Thoracic aorta (tissue), 2 donors: Measurements from ENCODE around the gene HMOX1. TPM values are rescaled to one million over a fixed set of nuclear protein-coding genes. Genes with fewer than 3 reads are reported as not detected.

Experiments
- ATAC-seq: fragments of 150-250 bp; one replicate; pipeline ENCODE4 v1.8.0; 2017; ENCODE audit warnings: low read depth; ENCODE audit not compliant: insufficient number of reproducible peaks, low FRiP score
- DNase-seq: peaks from one replicate; pipeline ENCODE4 v3.0.0-alpha.2; 2020; ENCODE audit warnings: low spot score
- H3K27ac ChIP-seq, 2 donors: fragments of 200-600 bp; sonication (generic); 1 replicate in 1 of 2; 2 replicates in 1 of 2; pipeline ENCODE4 v1.5.1; 2016; ENCODE audit warnings: mild to moderate bottlenecking in 2 of 2, moderate library complexity in 2 of 2
- H3K27me3 ChIP-seq: fragments of 200-600 bp; sonication (generic); replicated peaks from 2 replicates; pipeline ENCODE4 v1.6.0; 2016; ENCODE audit warnings: mild to moderate bottlenecking; ENCODE audit not compliant: insufficient read depth
- H3K36me3 ChIP-seq: fragments of 200-600 bp; sonication (generic); one replicate; pipeline ENCODE4 v1.5.1; 2016
- H3K4me1 ChIP-seq, 2 donors: fragments of 200-600 bp; sonication (generic); 1 replicate in 1 of 2; 2 replicates in 1 of 2; pipeline versions ENCODE4 v1.5.1 to v1.6.0; 2016; ENCODE audit warnings: low read depth in 2 of 2, mild to moderate bottlenecking in 1 of 2; ENCODE audit not compliant: control insufficient read depth in 1 of 2
- H3K4me3 ChIP-seq: fragments of 200-600 bp; sonication (generic); 2 replicates; pipeline ENCODE4 v1.5.1; 2016; ENCODE audit warnings: mild to moderate bottlenecking
- H3K9me3 ChIP-seq: fragments of 200-600 bp; sonication (generic); 2 replicates; pipeline ENCODE4 v1.5.1; 2016
- total RNA-seq, 2 donors: library from RNA; depleted of rRNA; stranded (reverse); fragments of >200 nt; gene quantifications; one replicate each; pipeline versions ENCODE4 v1.1.0 to v1.2.3, GENCODE V29; 2016
- TF ChIP-seq, protein P1 (sequence below): fragments of 200-600 bp; sonication (generic); IDR thresholded peaks from one replicate; pipeline ENCODE4 v1.5.1; 2019; ENCODE audit warnings: antibody characterized with exemption

Gene HMOX1
- total RNA-seq, 2 donors from 2014 or later, result 28.3 to 332 TPM

DNA sequence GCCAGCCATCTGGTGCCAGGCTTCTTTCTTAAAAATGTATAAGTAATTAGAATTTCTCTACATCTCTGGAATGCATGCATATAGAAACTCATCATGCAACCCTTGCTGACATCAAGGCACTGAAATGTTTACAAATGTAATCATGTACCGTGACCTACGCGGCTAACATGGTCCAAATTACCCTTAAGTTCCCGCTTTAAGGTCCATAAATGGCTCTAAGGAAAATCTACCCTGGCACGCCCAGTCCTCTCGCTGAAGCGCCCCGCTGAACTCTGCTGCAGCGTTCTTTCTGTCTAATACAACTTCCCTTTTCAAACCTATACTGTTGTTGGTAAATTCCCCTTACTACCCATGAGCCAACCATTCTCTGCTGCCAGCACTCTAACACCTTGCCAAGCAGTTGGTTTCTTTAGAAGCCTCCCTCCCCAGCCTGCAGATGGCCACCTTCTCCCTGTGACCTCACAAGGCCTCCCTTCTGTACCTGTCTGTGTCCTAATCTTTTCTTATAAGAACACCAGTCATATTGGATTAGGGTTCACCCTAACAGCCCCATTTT, 13.5 kb upstream of the HMOX1 start:
- H3K27me3 ChIP-seq, result no peaks in the 10 kb centered on the region
- H3K4me1 ChIP-seq, result peaks cover 3 to 4% of the 10 kb centered on the region in 2 donors
- DNase-seq, result no peak
- no peak overlapping the region for H3K27ac ChIP-seq
- no peak overlapping the region for H3K4me3 ChIP-seq
- no peaks in the 10 kb centered on the region for H3K9me3 ChIP-seq
- TF ChIP-seq, protein P1, sequence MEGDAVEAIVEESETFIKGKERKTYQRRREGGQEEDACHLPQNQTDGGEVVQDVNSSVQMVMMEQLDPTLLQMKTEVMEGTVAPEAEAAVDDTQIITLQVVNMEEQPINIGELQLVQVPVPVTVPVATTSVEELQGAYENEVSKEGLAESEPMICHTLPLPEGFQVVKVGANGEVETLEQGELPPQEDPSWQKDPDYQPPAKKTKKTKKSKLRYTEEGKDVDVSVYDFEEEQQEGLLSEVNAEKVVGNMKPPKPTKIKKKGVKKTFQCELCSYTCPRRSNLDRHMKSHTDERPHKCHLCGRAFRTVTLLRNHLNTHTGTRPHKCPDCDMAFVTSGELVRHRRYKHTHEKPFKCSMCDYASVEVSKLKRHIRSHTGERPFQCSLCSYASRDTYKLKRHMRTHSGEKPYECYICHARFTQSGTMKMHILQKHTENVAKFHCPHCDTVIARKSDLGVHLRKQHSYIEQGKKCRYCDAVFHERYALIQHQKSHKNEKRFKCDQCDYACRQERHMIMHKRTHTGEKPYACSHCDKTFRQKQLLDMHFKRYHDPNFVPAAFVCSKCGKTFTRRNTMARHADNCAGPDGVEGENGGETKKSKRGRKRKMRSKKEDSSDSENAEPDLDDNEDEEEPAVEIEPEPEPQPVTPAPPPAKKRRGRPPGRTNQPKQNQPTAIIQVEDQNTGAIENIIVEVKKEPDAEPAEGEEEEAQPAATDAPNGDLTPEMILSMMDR, result no peak
- no peaks in the 10 kb centered on the region for H3K36me3 ChIP-seq
- ATAC-seq, result no peak

DNA sequence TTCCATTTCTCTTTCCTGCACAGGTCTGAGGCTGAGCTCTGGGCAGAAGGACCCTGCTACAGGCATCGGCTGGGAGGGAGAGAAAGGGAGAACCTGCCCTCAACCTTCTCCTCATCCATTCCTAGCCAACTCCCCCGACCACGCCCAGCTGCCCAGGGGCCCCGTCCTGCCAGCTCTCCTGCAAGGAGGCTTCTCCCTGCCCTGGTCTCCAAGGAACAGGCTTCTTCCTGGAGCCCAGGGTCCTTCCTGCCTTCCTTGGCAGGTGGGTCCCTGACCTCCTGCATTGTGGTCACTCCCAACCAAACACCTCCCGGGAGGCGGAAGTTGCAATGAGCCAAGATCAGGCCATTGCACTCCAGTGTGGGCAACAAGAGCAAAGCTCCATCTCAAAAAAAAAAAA, 12.5 kb upstream of the HMOX1 start:
- Histone ChIP-seq H3K36me3 (no peaks in the 10 kb centered on the region), H3K9me3 (no peaks in the 10 kb centered on the region), H3K27ac (no peak overlapping the region), H3K4me3 (no peak overlapping the region), H3K4me1 (peaks cover 3 to 7% of the 10 kb centered on the region in 2 donors), H3K27me3 (no peaks in the 10 kb centered on the region)
- TF ChIP-seq, protein P1, result no peak
- no peak for ATAC-seq
- no peak for DNase-seq

DNA sequence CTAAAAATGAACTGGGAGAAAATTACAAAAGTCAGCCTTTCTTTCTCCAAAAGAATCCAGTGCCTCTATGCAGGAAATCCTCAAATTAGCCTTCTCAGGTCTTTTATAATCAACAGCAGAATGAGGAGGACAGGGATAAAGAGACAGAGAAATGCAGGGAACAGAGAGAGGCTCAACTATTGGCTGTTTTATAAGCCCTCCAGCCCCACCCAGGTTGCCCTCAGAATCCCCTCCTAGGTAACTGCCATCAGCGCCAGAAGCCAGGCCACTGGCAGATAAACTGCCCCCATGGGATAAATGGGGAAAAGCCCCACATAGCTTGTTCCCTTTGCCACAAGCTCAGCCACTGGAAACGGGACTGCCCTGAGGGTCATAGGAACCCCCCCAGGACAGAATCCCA, 10.9 kb upstream of the HMOX1 start:
- H3K27me3 ChIP-seq, result no peaks in the 10 kb centered on the region
- DNase-seq (no peak), ATAC-seq (no peak)
- TF ChIP-seq, protein P1, result no peak
- no peaks in the 10 kb centered on the region for H3K9me3 ChIP-seq
- H3K4me3 ChIP-seq, result no peak overlapping the region
- peaks cover 3 to 7% of the 10 kb centered on the region in 2 donors for H3K4me1 ChIP-seq
- H3K27ac ChIP-seq, result no peak overlapping the region
- H3K36me3 ChIP-seq, result no peaks in the 10 kb centered on the region

DNA sequence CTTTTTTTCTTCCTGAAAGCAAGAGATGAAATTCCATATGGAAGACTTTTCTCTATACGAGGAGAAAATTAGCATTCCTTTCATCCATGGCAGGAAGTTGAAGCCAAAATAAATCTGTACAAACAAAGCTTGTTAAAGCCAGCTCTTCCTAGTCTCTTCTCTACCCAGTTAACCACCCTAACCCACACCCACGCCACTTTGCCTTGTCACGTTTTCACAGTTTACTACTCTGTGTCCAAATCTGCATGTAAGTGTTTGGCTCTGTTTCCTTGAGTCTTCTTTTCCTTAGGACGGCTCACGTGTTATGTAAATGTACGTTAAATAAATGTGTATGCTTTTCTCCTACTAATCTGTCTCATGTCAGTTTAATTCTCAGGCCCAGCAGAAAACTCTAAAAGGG, 7.1 kb upstream of the HMOX1 start:
- H3K4me3 ChIP-seq, result no peak overlapping the region
- no peaks in the 10 kb centered on the region for H3K27me3 ChIP-seq
- H3K36me3 ChIP-seq, result no peaks in the 10 kb centered on the region
- no peaks in the 10 kb centered on the region for H3K9me3 ChIP-seq
- TF ChIP-seq, protein P1, result no peak
- ATAC-seq (no peak), DNase-seq (no peak)
- peaks cover 11 to 27% of the 10 kb centered on the region in 2 donors for H3K4me1 ChIP-seq
- H3K27ac ChIP-seq, result no peak overlapping the region

DNA sequence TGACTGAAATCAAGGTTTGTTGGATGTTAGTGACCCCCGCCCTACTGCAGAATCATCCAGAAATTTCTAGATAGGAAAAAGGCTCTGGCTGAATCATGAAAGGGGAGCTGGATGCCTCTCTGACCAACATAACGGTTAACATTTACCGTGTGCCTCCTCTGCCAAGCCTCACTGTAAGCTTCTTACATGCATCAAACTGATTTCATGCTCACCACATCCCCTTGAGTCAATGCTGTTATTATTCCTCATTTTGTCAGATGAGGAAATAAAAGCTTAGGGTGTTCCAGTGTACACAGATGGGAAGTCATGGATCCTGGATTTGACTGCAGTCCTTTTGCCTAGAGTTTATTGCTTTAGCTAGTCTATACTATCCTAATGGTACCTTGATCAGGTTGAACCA, 5.9 kb upstream of the HMOX1 start:
- no peaks in the 10 kb centered on the region for H3K9me3 ChIP-seq
- ATAC-seq, result no peak
- no peak overlapping the region for H3K4me3 ChIP-seq
- no peaks in the 10 kb centered on the region for H3K36me3 ChIP-seq
- no peak for DNase-seq
- peak overlapping the region in 1 of 2 donors; percentile 5 for H3K27ac ChIP-seq
- TF ChIP-seq, protein P1, result no peak
- no peaks in the 10 kb centered on the region for H3K27me3 ChIP-seq
- H3K4me1 ChIP-seq, result peaks cover 11 to 32% of the 10 kb centered on the region in 2 donors
